ENCODE results near the gene LIN7C. TPM values are rescaled to one million over a fixed set of nuclear protein-coding genes. Genes with fewer than 3 reads are reported as not detected.

LIN7C gene
- total RNA-seq, 1 experiment from 2014 or later, result 131 TPM

- no peak overlapping the region for H3K27ac ChIP-seq (ENCODE audit: low read depth, low read length, poor library complexity, severe bottlenecking)
- TF ChIP-seq CTCF (conservative IDR thresholded peaks at IDR 0.05; ENCODE audit: low read depth, low read length), result no peak
- no peak for TF ChIP-seq EZH2 (IDR thresholded peaks at IDR 0.05; ENCODE audit: borderline replicate concordance, low read depth, low read length, poor library complexity, severe bottlenecking)
- intact Hi-C loops (cut with micrococcal nuclease; ENCODE audit: unreplicated experiment), result no loop called here
- H3K4me1 ChIP-seq (ENCODE audit: insufficient read depth, low read length, poor library complexity, severe bottlenecking), result peaks cover 48% of the 10 kb centered on the region
- ChIA-PET POLR2A (ENCODE audit: low non-redundant PET) (no interaction called here), CTCF (no interaction called here)
- no peaks in the 10 kb centered on the region for H3K9me3 ChIP-seq (ENCODE audit: low read depth, low read length, poor library complexity, severe bottlenecking)
- no TSS peak for BruUV-seq (replicated peaks)
- H3K27me3 ChIP-seq (replicated peaks; ENCODE audit: insufficient read depth, low read depth, low read length, poor library complexity), result no peaks in the 10 kb centered on the region
- H3K4me3 ChIP-seq (ENCODE audit: low read depth, low read length, poor library complexity, severe bottlenecking), result no peak overlapping the region
- DNase-seq (ENCODE audit: low spot score), result no peak
- H3K36me3 ChIP-seq (ENCODE audit: insufficient read depth, low read length, poor library complexity, severe bottlenecking), result no peaks in the 10 kb centered on the region
Measured at GRCh38 chr11:27466363-27466762, 40.2 kb downstream of the LIN7C start.

- TF ChIP-seq CTCF (conservative IDR thresholded peaks at IDR 0.05; ENCODE audit: low read depth, low read length) (no peak), EZH2 (IDR thresholded peaks at IDR 0.05; ENCODE audit: borderline replicate concordance, low read depth, low read length, poor library complexity, severe bottlenecking) (no peak)
- Histone ChIP-seq H3K36me3 (ENCODE audit: insufficient read depth, low read length, poor library complexity, severe bottlenecking) (no peaks in the 10 kb centered on the region), H3K9me3 (ENCODE audit: low read depth, low read length, poor library complexity, severe bottlenecking) (no peaks in the 10 kb centered on the region), H3K27ac (ENCODE audit: low read depth, low read length, poor library complexity, severe bottlenecking) (no peak overlapping the region), H3K27me3 (replicated peaks; ENCODE audit: insufficient read depth, low read depth, low read length, poor library complexity) (no peaks in the 10 kb centered on the region), H3K4me1 (ENCODE audit: insufficient read depth, low read length, poor library complexity, severe bottlenecking) (peaks cover 40% of the 10 kb centered on the region), H3K4me3 (ENCODE audit: low read depth, low read length, poor library complexity, severe bottlenecking) (no peak overlapping the region)
- ChIA-PET POLR2A (ENCODE audit: low non-redundant PET) (no interaction called here), CTCF (no interaction called here)
- BruUV-seq (replicated peaks), result no TSS peak
- intact Hi-C loops (cut with micrococcal nuclease; ENCODE audit: unreplicated experiment), result no loop called here
- no peak for DNase-seq (ENCODE audit: low spot score)
Measured at GRCh38 chr11:27465629-27466028, 40.9 kb downstream of the LIN7C start.

GRCh38 chr11:27464909-27465308 lies 41.7 kb downstream of the LIN7C start:
- intact Hi-C loops (cut with micrococcal nuclease; ENCODE audit: unreplicated experiment), result no loop called here
- Histone ChIP-seq H3K27ac (ENCODE audit: low read depth, low read length, poor library complexity, severe bottlenecking) (no peak overlapping the region), H3K4me3 (ENCODE audit: low read depth, low read length, poor library complexity, severe bottlenecking) (no peak overlapping the region), H3K4me1 (ENCODE audit: insufficient read depth, low read length, poor library complexity, severe bottlenecking) (peaks cover 38% of the 10 kb centered on the region), H3K36me3 (ENCODE audit: insufficient read depth, low read length, poor library complexity, severe bottlenecking) (no peaks in the 10 kb centered on the region), H3K27me3 (replicated peaks; ENCODE audit: insufficient read depth, low read depth, low read length, poor library complexity) (no peaks in the 10 kb centered on the region), H3K9me3 (ENCODE audit: low read depth, low read length, poor library complexity, severe bottlenecking) (no peaks in the 10 kb centered on the region)
- TF ChIP-seq CTCF (conservative IDR thresholded peaks at IDR 0.05; ENCODE audit: low read depth, low read length), result no peak
- no peak for TF ChIP-seq EZH2 (IDR thresholded peaks at IDR 0.05; ENCODE audit: borderline replicate concordance, low read depth, low read length, poor library complexity, severe bottlenecking)
- ChIA-PET POLR2A (ENCODE audit: low non-redundant PET) (no interaction called here), CTCF (interaction anchor here (0.9 kb wide), 1 partner anchor 252 kb away, joined by 3 read pairs; no protein-coding TSS in a partner anchor)
- BruUV-seq (replicated peaks), result no TSS peak
- no peak for DNase-seq (ENCODE audit: low spot score)

Data from A673 (cell line).